RWPE1 (cell line): Measurements from ENCODE around the gene GRXCR2.
A peak's percentile ranks its signal among the peaks of the same experiment; 100 is the strongest.

Experiments
- CTCF ChIA-PET: fragments of 350-600 bp; sonication (Branson Sonifier 250); formaldehyde crosslinking; extraction: SDS; loops from one replicate; lab custom pipeline; 2021; lab: Yijun Ruan, JAX
- POLR2A ChIA-PET: fragments of 400-600 bp; formaldehyde crosslinking; extraction: SDS; loops from one replicate; lab custom pipeline; 2020; ENCODE audit warnings: antibody characterized with exemption; ENCODE audit not compliant: low non-redundant PET; lab: Yijun Ruan, JAX
- DNase-seq: peaks from one replicate; pipeline ENCODE4 v3.0.0; 2012; ENCODE audit warnings: low spot score
- H3K27ac ChIP-seq: fragments of 450-650 bp; 2 replicates; pipeline ENCODE4 v1.5.1; 2017
- TF ChIP-seq, protein P1 (sequence below): fragments of 450-650 bp; conservative IDR thresholded peaks from 2 replicates; pipeline ENCODE4 v1.5.1; 2017; ENCODE audit warnings: low read depth, mild to moderate bottlenecking

The GRXCR2 gene, protein sequence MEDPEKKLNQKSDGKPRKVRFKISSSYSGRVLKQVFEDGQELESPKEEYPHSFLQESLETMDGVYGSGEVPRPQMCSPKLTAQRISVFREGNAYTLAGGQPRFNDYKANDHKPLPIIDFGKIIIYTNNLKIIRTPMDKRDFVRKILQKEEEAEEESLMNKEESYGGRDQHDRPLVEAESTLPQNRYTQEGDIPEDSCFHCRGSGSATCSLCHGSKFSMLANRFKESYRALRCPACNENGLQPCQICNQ

DNA sequence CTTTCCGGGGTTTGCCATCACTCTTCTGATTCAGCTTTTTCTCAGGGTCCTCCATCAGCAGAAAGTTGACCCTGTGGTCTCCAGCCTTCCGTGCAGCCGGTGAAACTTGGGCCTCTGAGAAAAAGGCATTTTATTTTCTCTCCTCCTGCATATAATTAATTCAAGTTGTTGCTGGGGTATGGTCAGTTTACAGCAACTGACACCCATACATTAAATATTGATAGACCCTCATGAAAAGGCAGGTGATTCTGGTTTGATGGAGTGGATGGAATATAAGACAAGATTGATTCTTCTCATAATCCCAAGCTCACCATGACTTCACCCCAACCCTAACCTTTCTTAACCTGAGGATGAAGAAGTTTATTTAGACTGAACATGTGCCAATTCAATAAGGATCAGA lies at the start of gene GRXCR2:
TSS of gene GRXCR2 (minus strand) at position 101 of the 400 bp plus-strand sequence. CDS start at position 55, 46 bp downstream.
- POLR2A ChIA-PET: no interaction called here
- CTCF ChIA-PET: interaction anchor here (0.6 kb wide), 1 partner anchor 175 kb away, joined by 3 read pairs; no protein-coding TSS in a partner anchor
- no peak for DNase-seq
- H3K27ac ChIP-seq: no peak within 1 kb of the TSS
- TF ChIP-seq, protein P1, sequence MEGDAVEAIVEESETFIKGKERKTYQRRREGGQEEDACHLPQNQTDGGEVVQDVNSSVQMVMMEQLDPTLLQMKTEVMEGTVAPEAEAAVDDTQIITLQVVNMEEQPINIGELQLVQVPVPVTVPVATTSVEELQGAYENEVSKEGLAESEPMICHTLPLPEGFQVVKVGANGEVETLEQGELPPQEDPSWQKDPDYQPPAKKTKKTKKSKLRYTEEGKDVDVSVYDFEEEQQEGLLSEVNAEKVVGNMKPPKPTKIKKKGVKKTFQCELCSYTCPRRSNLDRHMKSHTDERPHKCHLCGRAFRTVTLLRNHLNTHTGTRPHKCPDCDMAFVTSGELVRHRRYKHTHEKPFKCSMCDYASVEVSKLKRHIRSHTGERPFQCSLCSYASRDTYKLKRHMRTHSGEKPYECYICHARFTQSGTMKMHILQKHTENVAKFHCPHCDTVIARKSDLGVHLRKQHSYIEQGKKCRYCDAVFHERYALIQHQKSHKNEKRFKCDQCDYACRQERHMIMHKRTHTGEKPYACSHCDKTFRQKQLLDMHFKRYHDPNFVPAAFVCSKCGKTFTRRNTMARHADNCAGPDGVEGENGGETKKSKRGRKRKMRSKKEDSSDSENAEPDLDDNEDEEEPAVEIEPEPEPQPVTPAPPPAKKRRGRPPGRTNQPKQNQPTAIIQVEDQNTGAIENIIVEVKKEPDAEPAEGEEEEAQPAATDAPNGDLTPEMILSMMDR: no peak

DNA sequence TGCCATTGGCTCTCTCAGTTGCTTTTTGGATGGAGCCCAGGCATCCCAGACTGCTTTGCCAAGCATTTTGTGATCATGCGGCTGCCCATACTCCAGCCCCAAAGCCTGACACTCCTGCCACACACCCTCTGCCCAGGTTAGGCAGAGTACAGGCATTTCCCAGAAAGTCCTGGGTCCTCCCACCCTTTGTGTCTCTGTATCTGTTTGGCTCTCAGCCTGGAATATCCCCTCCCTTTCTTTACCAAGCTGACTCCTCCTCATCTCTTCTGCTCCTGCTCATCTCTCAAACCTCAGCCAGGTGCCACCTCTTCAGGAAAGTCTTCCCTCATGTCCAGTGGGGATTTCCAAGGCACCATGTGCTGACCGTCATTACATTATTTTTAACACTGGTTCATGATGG lies 49.2 kb upstream of the GRXCR2 start:
- ChIA-PET CTCF (interaction anchor here (0.7 kb wide), 1 partner anchor 58 kb away, joined by 3 read pairs; no protein-coding TSS in a partner anchor), POLR2A (no interaction called here)
- no peak for DNase-seq
- peak overlapping the region; percentile 81 for H3K27ac ChIP-seq
- TF ChIP-seq, protein P1: no peak

DNA sequence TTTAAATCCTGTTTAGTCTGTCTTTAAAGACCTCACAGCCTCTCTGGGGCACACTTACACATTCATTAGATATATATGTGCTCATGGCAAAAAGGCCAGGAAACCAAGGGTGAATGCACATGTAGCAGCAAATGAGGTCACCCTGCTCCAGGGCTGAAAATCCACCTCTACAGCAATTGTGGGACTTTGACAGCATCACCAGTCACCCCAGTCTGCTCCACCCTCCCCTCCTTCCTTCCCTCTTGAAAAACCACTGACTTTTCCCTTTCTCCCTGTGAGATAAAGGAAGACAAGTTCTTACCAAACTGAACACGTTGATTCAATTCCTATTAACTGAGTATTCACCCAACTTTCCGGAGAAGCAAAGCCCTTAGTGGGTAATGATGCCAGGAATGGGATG lies 48.4 kb upstream of the GRXCR2 start:
- peak overlapping the region; percentile 66; the same call in 1 of the 2 replicates for H3K27ac ChIP-seq
- CTCF ChIA-PET: no interaction called here
- DNase-seq: peak; percentile 49
- POLR2A ChIA-PET: no interaction called here
- TF ChIP-seq, protein P1: no peak

DNA sequence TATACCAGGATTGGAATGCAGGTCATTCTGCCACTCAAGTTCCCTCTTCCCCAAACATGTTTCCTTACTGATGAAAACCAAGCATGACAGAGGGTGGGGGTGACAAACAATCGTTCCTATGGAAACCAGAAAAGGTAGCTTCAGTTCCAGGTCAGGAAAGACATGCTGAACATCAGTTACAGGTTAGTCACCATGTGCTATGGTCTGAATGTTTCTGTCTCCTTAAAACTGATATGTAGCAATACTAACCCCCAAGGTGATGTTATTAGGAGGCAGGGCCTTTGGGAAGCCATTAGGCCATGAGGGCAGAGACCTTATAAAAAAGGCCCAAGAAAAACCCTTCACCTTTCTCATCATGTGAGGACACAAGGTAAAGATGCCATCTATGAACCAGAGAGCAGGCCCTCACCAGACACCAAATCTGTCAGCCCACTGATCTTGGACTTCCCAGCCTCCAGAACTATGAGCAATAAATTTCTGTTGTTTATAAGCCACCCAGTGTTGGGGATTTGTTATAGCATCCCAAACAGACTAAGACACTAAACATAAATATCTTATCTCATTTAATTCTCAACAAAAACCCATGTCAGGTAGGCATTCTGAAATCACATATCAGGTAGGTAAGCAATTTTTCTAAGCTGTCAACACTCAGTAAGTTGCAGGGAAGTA lies 47.9 kb upstream of the GRXCR2 start:
- DNase-seq: no peak
- TF ChIP-seq, protein P1: no peak
- peak overlapping the region; percentile 66; the same call in 1 of the 2 replicates for H3K27ac ChIP-seq
- ChIA-PET CTCF (interaction anchor here (0.6 kb wide), 1 partner anchor 127 kb away, joined by 3 read pairs; no protein-coding TSS in a partner anchor), POLR2A (no interaction called here)

GRCh38 chr5:145919413-145919812 lies 46.6 kb upstream of the GRXCR2 start:
- POLR2A ChIA-PET: no interaction called here
- H3K27ac ChIP-seq: no peak overlapping the region
- CTCF ChIA-PET: no interaction called here
- TF ChIP-seq, protein P1: no peak
- DNase-seq: no peak

DNA sequence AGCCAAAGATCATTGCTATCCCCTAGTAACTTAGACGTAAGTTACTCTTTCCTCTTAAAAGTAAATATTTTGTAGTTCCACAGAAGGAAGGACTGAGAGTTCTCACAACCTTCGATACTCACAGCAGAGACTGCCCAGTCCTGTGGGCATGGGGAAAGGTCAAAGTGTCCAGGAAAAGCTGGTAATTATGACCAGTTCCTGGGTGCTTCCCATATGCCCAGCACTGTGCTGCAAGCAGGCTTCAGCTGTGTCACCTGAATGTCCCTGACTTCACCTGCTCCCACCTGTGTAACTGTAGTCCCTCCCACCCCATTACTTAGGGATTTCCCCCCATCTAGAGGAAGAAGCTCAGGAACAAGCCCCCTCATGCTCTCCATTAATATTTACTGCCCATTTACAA lies 45.6 kb upstream of the GRXCR2 start:
- DNase-seq: no peak
- POLR2A ChIA-PET: no interaction called here
- CTCF ChIA-PET: interaction anchor here (1.0 kb wide), 1 partner anchor 30 kb away, joined by 7 read pairs; no protein-coding TSS in a partner anchor
- H3K27ac ChIP-seq: no peak overlapping the region
- TF ChIP-seq, protein P1: no peak
